GM21515 (cell line): ENCODE results near the gene LAMB2.

Experiments
- ATAC-seq: cut with Tn5 transposase; IDR thresholded peaks from one replicate; pipeline ENCODE4 v1.9.1; 2021; ENCODE audit not compliant: unreplicated experiment

LAMB2 gene

DNA sequence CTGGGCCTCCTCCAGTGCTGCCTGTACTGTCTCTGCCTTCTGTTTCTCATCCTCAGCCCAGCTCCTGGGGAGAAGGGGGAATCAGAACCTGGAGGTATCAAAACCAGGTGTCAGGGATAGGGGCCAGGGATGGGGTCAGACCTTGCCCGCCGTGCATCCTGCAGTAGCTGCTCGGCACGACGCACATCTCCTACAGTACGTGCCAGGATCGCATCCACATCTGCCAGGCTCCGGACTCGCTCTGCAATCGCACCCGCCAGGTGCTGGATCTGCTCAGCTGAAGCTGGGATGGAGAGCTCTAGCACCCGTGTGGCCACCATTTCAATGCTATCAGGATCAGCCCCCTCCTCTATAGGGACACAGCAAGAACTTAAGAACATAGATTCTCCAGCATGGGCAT is 10.8 kb downstream of the LAMB2 start:
- ATAC-seq: no peak

DNA sequence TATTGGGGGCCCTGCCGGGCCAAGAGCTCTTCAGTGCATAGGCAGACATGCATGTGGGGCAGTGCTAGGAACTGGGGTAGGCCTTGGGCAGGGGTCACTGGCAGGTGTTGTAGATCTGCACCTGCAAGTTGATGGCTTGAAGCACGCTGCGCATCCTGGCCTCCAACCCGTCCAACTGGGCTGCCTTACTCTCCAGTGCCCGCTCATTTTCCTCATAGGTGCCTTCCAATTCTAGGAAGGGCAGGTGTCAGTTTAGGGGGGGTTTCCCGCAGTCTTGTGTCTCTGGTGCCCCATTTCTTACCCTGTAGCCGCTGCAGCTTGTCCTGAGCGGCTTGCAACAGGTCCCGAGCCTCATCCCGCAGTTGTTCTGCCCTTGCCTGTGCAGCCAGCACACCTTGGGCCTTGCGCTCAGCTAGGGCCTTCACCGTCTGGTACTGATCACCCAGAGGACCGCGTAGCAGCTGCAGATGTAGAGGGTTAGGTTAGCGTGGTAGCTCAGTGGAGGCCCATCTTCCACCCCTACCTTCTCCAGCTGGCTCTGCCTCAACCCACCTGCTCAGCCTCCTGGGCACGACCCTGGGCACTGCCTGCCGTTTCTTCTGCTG is 11.6 kb downstream of the LAMB2 start:
- ATAC-seq: no peak

DNA sequence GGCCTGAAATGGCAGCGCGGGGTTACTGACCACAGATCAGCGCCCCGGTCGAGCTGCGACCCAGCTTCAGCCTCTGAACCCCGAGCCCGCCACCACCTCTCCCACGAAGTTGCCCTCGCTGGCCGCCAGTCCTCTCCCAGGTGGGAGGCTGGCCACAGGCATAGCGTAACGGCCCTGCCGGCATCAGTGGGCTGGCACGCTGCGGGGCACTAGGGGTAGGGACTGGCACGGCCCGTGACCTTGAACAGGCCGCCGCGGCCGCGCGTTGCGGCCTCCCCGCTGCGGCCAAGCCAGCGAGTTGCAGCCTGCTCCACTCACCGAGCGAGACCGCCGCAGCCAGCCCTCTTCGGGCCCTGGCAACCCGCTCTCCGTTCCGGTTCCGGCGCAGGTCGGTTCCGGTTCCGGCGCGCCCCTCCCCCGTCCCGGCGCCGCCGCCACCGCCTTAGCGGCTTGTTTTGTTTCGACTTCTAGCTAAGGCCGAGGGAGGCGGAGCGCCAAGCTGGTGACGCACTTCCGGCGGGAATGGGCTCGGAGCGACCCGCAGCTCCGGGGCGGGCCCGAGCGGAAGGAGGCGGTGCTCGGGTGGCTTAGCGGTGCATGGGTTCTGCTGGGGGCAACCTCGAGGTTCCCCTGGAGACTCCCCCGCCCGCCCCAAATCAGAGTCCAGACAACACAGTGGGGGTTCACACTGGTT is 12.3 kb downstream of the LAMB2 start, which contains the start of gene USP19:
TSS of gene USP19 (minus strand) at position 386 of the 694 bp plus-strand sequence. CDS start 1,678 bp downstream, outside the sequence.
- ATAC-seq: peak; percentile 76

DNA sequence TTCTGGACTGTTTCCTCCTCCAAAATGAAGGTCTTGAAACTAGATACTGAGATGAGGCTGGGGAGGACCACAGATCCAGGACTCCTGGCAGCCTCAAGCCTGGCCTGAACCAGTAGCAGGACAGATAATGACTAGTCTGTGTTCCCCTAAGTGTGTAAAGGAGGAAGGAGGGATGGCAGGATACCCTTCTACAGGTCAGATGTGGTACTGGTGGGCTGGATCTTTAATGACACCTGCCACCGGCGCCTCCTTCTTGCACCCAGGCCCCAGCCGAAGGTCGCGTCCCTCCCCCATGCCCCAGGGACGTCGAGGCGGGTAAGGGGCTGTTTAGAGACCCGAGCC is 12.8 kb downstream of the LAMB2 start:
- ATAC-seq: no peak

DNA sequence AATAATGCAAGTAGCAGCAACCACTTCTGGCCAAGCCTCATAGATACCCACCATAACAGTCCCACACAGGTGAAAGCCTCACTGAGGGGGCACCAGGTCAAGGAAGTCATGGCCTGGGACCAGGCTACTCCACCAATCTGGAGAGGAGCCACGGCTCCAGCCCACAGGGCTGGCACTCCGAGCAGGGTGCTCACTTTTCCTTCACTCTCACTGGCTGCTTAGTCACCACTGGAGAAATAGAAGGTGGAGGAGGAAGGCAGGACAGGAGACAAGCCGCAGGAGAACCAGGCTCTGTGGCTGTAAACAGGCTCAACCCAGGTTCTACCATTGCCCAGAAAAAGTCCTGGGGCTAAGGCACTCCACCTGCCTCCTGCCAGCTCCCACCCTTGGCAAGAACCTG is 13.4 kb downstream of the LAMB2 start:
- ATAC-seq: no peak

DNA sequence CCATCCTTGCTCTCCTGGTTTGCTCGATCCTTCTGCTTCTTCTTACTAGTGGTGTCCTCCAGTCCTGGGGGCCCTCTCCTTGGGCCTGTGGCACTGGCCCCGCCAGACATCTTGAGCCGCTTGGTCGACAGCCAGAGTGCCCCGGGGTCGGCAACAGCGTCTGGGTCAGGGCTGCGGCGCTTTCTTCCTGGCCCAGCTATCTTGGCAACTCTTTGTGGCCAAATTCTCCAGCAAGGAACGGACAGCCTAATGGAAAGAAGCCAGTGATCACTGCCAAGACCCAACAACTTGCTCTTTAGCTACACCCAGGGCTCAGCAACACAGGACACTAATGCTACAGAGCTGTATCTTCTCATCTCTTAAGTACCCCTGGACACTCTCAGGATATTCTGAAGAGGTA is 13.8 kb downstream of the LAMB2 start:
- ATAC-seq: no peak

DNA sequence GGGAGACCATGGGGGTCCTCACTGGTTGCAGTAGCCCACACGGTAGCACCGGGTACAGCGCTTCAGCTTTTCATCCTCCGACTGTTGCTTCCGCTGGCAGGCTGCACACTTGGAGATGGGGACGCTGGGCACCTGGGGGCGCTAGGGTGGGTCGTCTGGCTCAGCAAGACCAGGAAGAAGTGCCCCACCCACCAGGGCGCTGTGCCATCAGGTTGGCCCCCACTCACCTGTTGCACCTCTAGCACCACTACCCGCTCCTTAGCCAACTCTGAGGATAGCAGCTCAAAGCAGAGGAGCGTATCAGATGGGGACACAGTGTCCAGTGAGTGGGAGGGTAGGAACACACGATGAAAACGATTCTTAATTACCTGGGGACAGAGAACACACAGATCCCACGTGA is 20.6 kb downstream of the LAMB2 start:
- no peak for ATAC-seq

DNA sequence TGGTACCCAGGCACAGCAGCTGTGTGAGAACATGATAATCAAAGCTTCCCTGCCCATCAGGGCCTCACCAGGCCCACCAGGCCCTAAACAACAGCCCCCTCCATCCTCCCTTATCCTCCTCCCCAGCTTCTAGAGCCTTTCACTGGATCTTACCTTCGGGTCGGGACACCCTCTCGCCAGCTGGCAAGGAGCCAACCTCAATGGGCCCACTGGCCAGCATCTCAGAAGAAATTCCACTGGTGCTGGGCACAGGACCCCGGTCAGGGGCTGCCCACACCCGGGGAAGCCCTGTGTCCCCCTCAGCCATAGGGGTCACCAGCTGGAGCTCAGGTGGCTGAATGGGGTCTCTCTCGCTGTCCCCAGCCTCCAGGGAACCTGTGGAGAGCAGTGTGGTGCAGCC is 21.5 kb downstream of the LAMB2 start:
- no peak for ATAC-seq

DNA sequence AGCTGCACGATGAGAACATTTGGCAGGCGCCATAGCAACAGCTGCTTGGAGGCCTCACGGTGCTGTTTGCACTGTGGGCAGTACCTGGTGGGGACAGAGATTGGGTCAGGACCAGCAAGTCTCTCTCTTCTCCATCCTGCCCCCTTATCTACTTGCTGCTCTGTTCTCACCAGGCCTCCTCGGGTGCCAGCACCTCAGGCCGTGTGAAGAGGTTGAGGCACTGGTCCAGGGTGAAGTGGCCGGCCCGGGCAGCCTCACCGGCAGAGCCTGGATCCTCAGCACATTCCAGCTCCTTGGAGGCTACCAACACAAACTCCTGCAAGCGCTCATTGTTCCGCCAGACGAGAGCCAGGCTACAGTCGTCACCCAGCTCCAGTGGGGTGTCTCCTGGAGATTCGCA is 22.1 kb downstream of the LAMB2 start:
- no peak for ATAC-seq

DNA sequence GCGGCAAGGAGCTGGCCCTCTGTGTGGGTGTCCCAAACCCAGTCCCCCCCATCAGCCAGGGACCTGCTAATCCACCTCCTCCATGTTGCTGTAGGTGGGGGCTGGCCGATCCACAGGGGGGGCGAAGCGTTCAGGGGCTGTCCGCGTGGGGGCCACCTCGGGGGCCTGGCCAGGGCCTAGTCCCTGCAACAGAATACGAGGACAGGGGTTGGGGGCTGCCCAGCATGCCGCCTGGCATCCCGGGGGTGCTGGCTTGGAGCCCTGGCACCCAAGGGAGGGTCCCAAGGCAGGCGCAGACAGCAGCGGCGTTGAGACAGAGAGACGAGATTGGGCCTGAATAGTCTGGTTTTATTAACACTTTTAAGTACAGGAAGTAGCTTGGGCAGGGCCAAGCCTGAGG is 24.5 kb downstream of the LAMB2 start:
- ATAC-seq: no peak

DNA sequence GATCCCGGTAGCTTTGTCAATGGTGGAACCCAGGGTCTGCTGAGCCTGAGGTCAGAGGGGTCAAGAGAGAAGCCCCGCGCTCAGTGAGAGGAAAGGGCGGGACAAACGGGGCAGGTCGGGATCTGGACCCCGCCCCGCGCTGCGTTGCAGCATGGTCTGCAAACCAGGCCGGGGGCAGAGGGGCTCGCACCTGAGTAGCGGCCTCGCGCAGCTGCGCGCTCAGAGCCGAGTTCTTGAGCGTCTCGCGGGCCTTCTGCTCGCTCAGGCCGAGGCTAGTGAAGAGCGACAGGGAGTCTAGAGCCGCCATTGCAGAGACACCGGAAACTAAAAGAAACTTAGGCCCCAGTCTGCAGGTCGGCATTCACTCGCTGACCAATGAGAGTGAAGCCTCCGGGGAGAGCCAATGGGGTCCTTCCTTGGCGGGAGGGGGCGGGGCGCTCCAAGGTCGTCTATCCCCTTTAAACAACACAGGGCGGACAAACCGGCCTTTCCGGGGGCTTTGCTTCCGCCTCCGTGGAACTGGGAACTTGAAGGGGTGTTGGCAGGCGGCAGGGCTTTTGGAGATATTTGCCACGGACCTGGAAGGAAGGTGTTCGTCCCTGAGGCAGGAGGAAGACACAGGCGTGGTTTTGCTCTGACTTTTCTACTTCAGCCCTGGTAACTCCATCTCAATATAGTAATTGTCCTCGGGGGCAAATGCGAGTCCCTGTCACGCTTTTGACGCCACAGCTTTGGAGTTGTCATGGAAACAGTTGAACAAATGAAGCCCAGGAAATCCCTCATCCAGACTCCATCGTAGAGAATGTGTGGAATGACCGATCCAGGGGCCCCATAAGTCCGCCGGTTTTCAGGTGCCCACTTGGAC is 28.2 kb downstream of the LAMB2 start, which contains the start of gene QARS1:
TSS of gene QARS1 (minus strand) at position 331 of the 865 bp plus-strand sequence. CDS start at position 307, 24 bp downstream.
- ATAC-seq: peak; percentile 86

DNA sequence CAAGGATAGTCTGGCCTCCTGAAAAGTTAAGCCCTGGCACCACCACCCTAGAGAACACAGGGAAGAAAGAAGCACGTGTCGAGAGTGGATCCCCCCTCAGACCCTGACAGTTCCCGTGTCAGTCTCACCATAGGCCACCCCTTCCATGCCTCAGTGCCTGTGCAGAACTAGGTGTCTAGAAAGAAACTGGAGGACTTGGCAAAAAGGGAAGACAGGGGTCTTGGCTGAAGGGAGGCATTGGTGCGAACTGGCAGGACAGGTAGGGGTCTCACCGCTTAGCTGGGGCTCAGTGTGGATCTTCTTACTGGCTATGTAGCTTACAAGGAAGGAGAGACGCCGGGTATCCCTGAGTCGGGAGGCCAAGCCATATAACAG is 28.8 kb downstream of the LAMB2 start:
- ATAC-seq: no peak

DNA sequence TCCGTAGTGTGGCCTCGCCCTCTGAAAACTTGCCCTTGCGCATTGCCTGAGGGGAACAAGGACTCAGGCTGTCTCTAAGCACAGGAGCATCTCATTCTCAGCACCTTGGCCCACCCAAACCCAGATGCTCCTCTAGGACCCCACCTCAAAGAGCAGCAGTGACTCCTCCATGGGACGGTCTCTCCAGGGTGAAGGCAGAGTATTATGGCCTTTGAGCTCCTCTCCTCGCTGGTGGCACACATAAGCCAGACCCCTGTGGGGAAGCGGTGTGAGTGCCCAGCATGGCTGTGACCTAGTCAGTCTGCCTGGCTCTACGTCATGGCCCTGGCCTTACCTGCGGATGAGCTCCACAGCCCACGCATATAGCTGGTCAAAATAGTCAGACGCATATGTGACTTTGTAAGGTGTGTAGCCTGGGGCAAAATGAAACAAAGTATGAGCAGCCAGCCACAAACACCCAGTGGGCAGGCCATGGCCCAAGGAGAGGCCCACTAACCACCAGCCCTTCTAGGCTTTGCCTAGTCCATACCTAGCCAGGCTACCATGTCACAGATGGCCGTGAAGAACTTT is 32.7 kb downstream of the LAMB2 start:
- ATAC-seq: no peak

DNA sequence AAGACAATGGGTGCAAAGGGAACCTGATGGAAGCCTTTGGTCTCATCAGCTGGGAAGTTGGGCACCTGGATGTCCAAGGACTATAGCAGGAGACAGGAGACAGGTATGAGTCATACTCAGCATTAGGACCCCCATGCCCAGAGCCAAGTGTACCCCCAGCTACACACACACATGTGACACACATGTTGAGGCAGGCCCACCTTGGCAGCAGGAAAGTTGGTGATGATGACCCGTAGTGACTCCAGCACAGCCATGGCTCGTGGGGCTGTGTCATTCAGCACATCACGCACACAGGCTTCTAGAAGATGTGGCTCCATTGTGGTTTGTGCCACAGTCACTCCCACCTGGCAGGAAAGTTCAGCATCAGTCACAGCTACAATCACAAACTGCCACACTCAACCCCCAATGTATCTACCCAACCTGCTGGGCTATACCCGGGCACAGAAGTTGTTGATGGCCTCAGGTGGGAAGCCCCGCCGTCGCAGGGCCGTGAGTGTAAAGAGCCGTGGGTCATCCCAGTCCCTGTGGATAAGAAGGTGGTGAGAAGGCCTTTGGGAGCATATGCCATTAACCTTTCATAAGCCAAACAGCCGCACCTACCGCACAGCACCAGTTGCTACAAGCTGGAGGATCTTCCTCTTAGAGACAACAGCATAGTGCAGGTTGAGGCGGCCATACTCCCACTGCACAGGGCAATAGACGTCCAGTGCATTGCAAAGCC is 33.8 kb downstream of the LAMB2 start:
- ATAC-seq: no peak

DNA sequence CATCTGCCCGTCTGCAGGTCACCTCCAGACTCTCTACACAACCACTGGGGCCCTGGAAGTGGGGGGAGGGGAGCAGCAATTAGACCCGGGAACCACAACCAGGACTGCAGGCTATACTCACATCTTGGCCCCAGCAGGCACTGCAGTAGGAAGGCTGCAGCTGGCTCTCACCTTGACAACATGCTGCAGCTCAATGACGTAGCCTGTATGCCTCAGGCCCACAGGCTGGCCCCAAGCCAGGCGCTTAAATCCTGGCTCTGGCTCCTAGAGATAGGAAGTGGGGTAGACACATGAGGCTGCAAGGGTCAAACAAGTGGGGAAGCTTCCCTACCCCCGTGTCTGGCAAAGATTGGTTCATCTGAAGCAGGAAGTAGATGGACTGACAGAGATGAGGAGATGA is 34.4 kb downstream of the LAMB2 start:
- ATAC-seq: no peak

DNA sequence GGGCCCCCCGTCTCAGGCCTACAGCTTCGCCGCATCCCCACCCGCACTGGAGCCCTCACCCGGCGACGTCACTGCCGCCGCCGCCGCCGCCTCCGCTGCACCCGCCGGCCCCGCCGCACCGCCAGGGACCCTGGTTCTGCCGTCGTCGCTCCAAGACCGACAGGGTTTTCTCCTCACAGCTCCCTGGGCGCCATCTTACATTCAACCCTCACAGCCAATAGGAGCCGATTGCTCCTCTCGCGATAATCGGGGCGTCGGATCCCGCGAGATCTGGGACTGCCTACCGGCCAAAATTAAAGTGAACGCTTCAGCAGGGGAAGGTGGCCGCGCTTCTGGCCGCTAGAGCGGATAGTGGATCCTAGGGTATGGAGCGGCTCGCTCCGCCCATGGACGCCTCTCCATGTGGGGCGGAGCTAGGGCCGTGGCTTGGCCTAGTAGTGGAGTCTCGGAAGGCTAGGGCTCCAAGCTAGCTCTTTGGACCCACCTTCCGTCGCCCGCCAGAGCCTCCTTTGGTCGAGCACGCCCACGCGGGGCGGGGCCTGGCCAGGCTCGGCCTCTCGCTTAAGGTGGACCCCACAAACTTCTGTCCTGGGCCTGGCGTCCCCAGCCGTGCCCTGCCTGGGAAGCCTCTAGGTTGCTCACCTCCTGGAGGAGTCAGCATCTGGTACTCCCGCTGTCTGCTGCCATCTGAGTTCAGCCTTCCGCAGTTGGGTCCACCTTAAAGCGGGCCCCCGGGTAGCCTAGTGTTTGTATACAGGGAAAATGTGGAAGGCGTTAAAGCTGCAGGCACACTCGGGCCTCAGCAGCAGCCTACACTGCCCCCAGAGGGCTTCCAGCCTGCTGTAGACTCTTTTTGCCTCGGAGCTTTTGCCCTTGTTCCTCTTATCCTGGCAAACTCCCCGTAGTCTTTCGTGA is 38.7 kb downstream of the LAMB2 start, which contains the start of gene QRICH1:
TSS of gene QRICH1 (minus strand) at position 219 of the 915 bp plus-strand sequence. CDS start 17,054 bp downstream, outside the sequence.
- peak; percentile 73 for ATAC-seq

DNA sequence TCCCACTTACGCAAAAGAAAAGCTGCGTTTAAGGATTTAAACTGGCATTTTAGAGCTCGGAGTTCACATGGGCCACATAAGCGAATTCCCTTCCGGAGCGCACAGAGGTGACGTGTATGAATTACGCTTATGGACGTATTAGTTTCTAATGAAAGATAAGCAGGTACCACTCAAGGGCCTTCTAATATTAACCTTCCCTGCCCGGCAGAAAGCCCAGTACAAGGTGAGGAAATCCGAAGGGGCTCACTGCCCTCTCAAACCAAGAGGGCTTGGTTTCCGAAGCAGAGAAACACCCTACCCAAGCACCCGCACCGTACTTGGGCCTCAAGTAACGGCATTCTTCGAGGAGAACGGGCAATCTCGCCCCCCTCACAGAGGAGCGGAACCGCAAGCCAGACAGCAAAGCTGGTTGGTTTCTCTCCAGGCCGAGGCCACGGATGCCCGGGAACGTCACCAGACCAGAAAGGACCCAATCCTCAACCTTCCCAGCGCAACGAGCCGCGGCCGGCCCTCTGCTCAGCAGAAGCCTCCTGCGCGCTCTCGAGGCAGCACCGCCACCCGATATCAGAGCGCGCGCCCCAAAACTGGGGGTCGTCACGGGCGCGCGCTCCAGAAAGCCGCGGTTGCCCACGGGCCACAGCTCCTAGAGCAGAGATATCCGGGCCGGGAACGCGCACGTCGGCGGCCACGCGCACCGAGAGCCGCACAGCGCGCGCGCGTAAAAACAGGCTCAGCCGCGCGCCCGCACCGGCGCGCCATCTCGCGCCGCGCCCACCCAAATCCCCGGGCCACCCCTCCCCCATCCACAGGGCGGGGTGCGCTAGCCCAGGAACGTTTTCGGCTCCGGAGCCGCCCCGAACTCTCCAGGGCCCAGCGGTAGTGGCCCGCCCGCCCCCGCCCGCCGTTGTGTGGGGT is 39.7 kb downstream of the LAMB2 start:
- peak; percentile 39 for ATAC-seq

DNA sequence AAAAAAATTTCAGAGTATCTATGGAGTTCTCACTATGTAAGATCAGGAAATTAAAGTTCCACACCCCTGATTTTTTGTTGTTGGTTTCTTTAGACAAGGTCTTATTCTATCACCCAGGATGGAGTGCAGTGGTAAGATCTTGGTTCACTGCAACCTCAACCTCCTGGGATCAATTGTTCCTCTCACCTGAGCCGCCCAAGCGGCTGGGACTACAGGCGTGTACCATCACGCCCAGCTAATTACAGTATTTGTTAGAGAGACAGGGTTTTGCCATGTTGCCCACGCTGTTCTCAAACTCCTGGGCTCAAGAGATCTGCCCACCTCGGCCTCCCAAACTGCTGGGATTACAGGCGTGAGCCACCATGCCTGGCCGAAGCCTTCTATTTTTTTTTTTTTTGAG is 51.4 kb downstream of the LAMB2 start:
- ATAC-seq: no peak

DNA sequence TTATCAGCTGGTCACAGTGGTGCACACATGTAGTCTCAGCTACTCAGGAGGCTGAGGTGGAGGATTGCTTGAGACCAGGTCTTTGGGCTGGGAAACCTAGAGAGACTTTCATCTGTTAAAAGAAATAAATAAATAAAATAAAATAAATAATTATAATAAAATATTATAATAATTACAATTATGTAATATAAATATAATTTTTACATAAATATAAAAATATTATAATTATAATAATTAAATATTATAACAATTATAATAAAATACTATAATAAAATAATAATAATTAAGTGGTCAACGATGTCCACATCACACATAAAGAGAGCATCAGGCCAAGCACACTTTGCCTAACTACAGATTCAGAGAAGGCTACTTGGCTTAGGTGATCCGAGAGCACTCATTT is 53.6 kb downstream of the LAMB2 start:
- no peak for ATAC-seq
